Activated naive CD8-positive, alpha-beta T cell treated with anti-CD3 and anti-CD28 coated beads, Interleukin-2, amount 10 ng/mL, durations not matched to agents 7 days and 5 days (primary cell): ENCODE results near the gene NFE2L1. TPM values are rescaled to one million over a fixed set of nuclear protein-coding genes. Genes with fewer than 3 reads are reported as not detected.
"Not testable (repeated sequence)": the region's sequence is repeated elsewhere in the genome, so short reads cannot be mapped to it uniquely, and the experiment has no call there.

Experiments used
- ATAC-seq: fragments of 150-1000 bp; cut with Tn5 transposase; one replicate; pipeline ENCODE4 v1.10.0; 2021; ENCODE audit warnings: low read depth, moderate library complexity
- POLR2A ChIA-PET: fragments of 350-600 bp; sonication (Branson Sonifier 250); formaldehyde crosslinking; loops from one replicate; lab custom pipeline; 2021; ENCODE audit warnings: antibody characterized with exemption; lab: Charles Lee
- DNase-seq: peaks from one replicate; pipeline ENCODE4 v3.0.0; 2021
- H3K27ac Mint-ChIP-seq: one replicate; pipeline ENCODE4 v1.8.0; 2022; ENCODE audit warnings: mild to moderate bottlenecking, mixed read lengths
- H3K27me3 Mint-ChIP-seq: one replicate; pipeline ENCODE4 v1.8.0; 2022; ENCODE audit warnings: mild to moderate bottlenecking, moderate library complexity, mixed read lengths
- H3K36me3 Mint-ChIP-seq: one replicate; pipeline ENCODE4 v1.8.0; 2021; ENCODE audit warnings: mild to moderate bottlenecking, mixed read lengths
- H3K4me1 Mint-ChIP-seq: one replicate; pipeline ENCODE4 v1.8.0; 2021; ENCODE audit warnings: mixed read lengths
- H3K4me3 Mint-ChIP-seq: one replicate; pipeline ENCODE4 v1.8.0; 2022; ENCODE audit warnings: mild to moderate bottlenecking, moderate library complexity, mixed read lengths
- H3K9me3 Mint-ChIP-seq: one replicate; pipeline ENCODE4 v1.8.0; 2021; ENCODE audit warnings: mixed read lengths
- total RNA-seq, 2 experiments: library from RNA; stranded (reverse); gene quantifications; one replicate each; pipeline ENCODE4 v1.2.3, GENCODE V29; 2021

NFE2L1 gene
- 10 to 100 TPM; 62.2 to 63.1 TPM for total RNA-seq

GRCh38 chr17:48047741-48048383 lies at the start of gene NFE2L1:
TSS of gene NFE2L1 (plus strand) at chr17:48048359. CDS start at chr17:48051119, 2,760 bp downstream.
- DNase-seq (peak; percentile 95), ATAC-seq (peak; percentile 97)
- H3K36me3 Mint-ChIP-seq, result peaks cover 15% of the 10 kb centered on the region
- peak within 1 kb of the TSS; percentile 98 for H3K27ac Mint-ChIP-seq
- POLR2A ChIA-PET, result interaction anchor here (1.2 to 4.2 kb wide), 12 partner anchors 8 to 152 kb away, joined by 3 to 20 read pairs (median 8); partner anchors contain the start of genes CBX1, CDK5RAP3, COPZ2 and SNX11
- H3K4me1 Mint-ChIP-seq, result peaks cover 56% of the 10 kb centered on the region
- no peaks in the 10 kb centered on the region for H3K27me3 Mint-ChIP-seq
- H3K4me3 Mint-ChIP-seq, result peak within 1 kb of the TSS; percentile 99
- H3K9me3 Mint-ChIP-seq, result no peaks in the 10 kb centered on the region

- Mint-ChIP-seq H3K4me1 (peaks cover 14% of the 10 kb centered on the region), H3K36me3 (no peaks in the 10 kb centered on the region), H3K9me3 (no peaks in the 10 kb centered on the region), H3K27me3 (peaks cover 16% of the 10 kb centered on the region), H3K27ac (no peak overlapping the region), H3K4me3 (no peak overlapping the region)
- no peak for DNase-seq
- ATAC-seq, result peak; percentile 59
- POLR2A ChIA-PET, result no interaction called here
Observed at GRCh38 chr17:47999582-47999981, 48.6 kb upstream of the NFE2L1 start.

- no peaks in the 10 kb centered on the region for H3K36me3 Mint-ChIP-seq
- H3K4me1 Mint-ChIP-seq, result peaks cover 14% of the 10 kb centered on the region
- H3K9me3 Mint-ChIP-seq, result no peaks in the 10 kb centered on the region
- POLR2A ChIA-PET, result interaction anchor here (0.6 kb wide), 1 partner anchor 19 kb away, joined by 4 read pairs; no protein-coding TSS in a partner anchor
- peaks cover 29% of the 10 kb centered on the region for H3K27me3 Mint-ChIP-seq
- H3K4me3 Mint-ChIP-seq, result no peak overlapping the region
- DNase-seq, result no peak
- ATAC-seq, result no peak
- no peak overlapping the region for H3K27ac Mint-ChIP-seq
Observed at GRCh38 chr17:48001197-48001596, 47.0 kb upstream of the NFE2L1 start.

- Mint-ChIP-seq H3K4me1 (peaks cover 14% of the 10 kb centered on the region), H3K27me3 (peaks cover 30% of the 10 kb centered on the region)
- ATAC-seq, H3K4me3 Mint-ChIP-seq, DNase-seq, H3K9me3 Mint-ChIP-seq, H3K36me3 Mint-ChIP-seq, H3K27ac Mint-ChIP-seq: not testable (repeated sequence)
- POLR2A ChIA-PET, result interaction anchor here (0.6 kb wide), 1 partner anchor 19 kb away, joined by 4 read pairs; no protein-coding TSS in a partner anchor
Observed at GRCh38 chr17:48001657-48002056, 46.5 kb upstream of the NFE2L1 start.

GRCh38 chr17:48002266-48002915 lies 45.8 kb upstream of the NFE2L1 start:
- H3K36me3 Mint-ChIP-seq, result no peaks in the 10 kb centered on the region
- no peak overlapping the region for H3K4me3 Mint-ChIP-seq
- H3K27me3 Mint-ChIP-seq, result peaks cover 36% of the 10 kb centered on the region
- no peak overlapping the region for H3K27ac Mint-ChIP-seq
- no peak for ATAC-seq
- H3K9me3 Mint-ChIP-seq, result no peaks in the 10 kb centered on the region
- POLR2A ChIA-PET, result no interaction called here
- peaks cover 14% of the 10 kb centered on the region for H3K4me1 Mint-ChIP-seq
- DNase-seq, result no peak

GRCh38 chr17:48002916-48003416 lies 45.2 kb upstream of the NFE2L1 start:
- Mint-ChIP-seq H3K27ac (no peak overlapping the region), H3K4me1 (peaks cover 14% of the 10 kb centered on the region), H3K27me3 (peaks cover 41% of the 10 kb centered on the region), H3K36me3 (no peaks in the 10 kb centered on the region), H3K4me3 (no peak overlapping the region), H3K9me3 (no peaks in the 10 kb centered on the region)
- no peak for ATAC-seq
- POLR2A ChIA-PET, result no interaction called here
- no peak for DNase-seq

GRCh38 chr17:48003417-48004151 lies 44.6 kb upstream of the NFE2L1 start:
- DNase-seq, result no peak

GRCh38 chr17:48004983-48005382 lies 43.2 kb upstream of the NFE2L1 start:
- Mint-ChIP-seq H3K27ac (no peak overlapping the region), H3K4me3 (no peak overlapping the region), H3K27me3 (peaks cover 52% of the 10 kb centered on the region), H3K4me1 (peaks cover 11% of the 10 kb centered on the region), H3K36me3 (no peaks in the 10 kb centered on the region), H3K9me3 (no peaks in the 10 kb centered on the region)
- DNase-seq, result no peak
- no peak for ATAC-seq
- POLR2A ChIA-PET, result no interaction called here

More at GRCh38 chr17:48003417-48004151, 44.6 kb upstream of the NFE2L1 start:
- POLR2A ChIA-PET, result no interaction called here
- H3K27ac Mint-ChIP-seq, result peak overlapping the region; percentile 43
- no peak overlapping the region for H3K4me3 Mint-ChIP-seq
- no peaks in the 10 kb centered on the region for H3K9me3 Mint-ChIP-seq
- no peaks in the 10 kb centered on the region for H3K36me3 Mint-ChIP-seq
- ATAC-seq, result no peak
- peaks cover 14% of the 10 kb centered on the region for H3K4me1 Mint-ChIP-seq
- peaks cover 45% of the 10 kb centered on the region for H3K27me3 Mint-ChIP-seq

- no peaks in the 10 kb centered on the region for H3K36me3 Mint-ChIP-seq
- no peak overlapping the region for H3K27ac Mint-ChIP-seq
- H3K4me3 Mint-ChIP-seq, result no peak overlapping the region
- H3K9me3 Mint-ChIP-seq, result no peaks in the 10 kb centered on the region
- peaks cover 51% of the 10 kb centered on the region for H3K27me3 Mint-ChIP-seq
- peaks cover 18% of the 10 kb centered on the region for H3K4me1 Mint-ChIP-seq
- ATAC-seq (no peak), DNase-seq (no peak)
- POLR2A ChIA-PET, result interaction anchor here (0.8 kb wide), 1 partner anchor 10 kb away, joined by 3 read pairs; no protein-coding TSS in a partner anchor
Observed at GRCh38 chr17:48006936-48007709, 41.0 kb upstream of the NFE2L1 start.

GRCh38 chr17:48010193-48010592 lies 38.0 kb upstream of the NFE2L1 start:
- POLR2A ChIA-PET, result interaction anchor here (0.7 to 1.4 kb wide), 3 partner anchors 8 to 93 kb away, joined by 3 to 7 read pairs (median 4); partner anchors contain the start of gene CDK5RAP3
- no peaks in the 10 kb centered on the region for H3K9me3 Mint-ChIP-seq
- peaks cover 15% of the 10 kb centered on the region for H3K4me1 Mint-ChIP-seq
- no peak overlapping the region for H3K4me3 Mint-ChIP-seq
- ATAC-seq (no peak), DNase-seq (no peak)
- H3K27me3 Mint-ChIP-seq, result peaks cover 43% of the 10 kb centered on the region
- H3K27ac Mint-ChIP-seq, result no peak overlapping the region
- no peaks in the 10 kb centered on the region for H3K36me3 Mint-ChIP-seq

GRCh38 chr17:48011405-48012150 lies 36.6 kb upstream of the NFE2L1 start:
- peaks cover 31% of the 10 kb centered on the region for H3K27me3 Mint-ChIP-seq
- peak; percentile 80 for ATAC-seq
- H3K27ac Mint-ChIP-seq, result peak overlapping the region; percentile 75
- H3K36me3 Mint-ChIP-seq, result no peaks in the 10 kb centered on the region
- peaks cover 20% of the 10 kb centered on the region for H3K4me1 Mint-ChIP-seq
- DNase-seq, result peak; percentile 52
- H3K9me3 Mint-ChIP-seq, result no peaks in the 10 kb centered on the region
- POLR2A ChIA-PET, result interaction anchor here (0.6 to 1.7 kb wide), 8 partner anchors 26 to 500 kb away, joined by 3 to 8 read pairs (median 4); partner anchors contain the start of genes CDK5RAP3, LRRC46, MRPL10 and SP2
- peak overlapping the region; percentile 89 for H3K4me3 Mint-ChIP-seq

- H3K9me3 Mint-ChIP-seq, result no peaks in the 10 kb centered on the region
- peak overlapping the region; percentile 89 for H3K4me3 Mint-ChIP-seq
- POLR2A ChIA-PET, result interaction anchor here (0.6 to 1.7 kb wide), 6 partner anchors 34 to 499 kb away, joined by 3 to 8 read pairs (median 4); partner anchors contain the start of genes CDK5RAP3, LRRC46, MRPL10 and SP2
- H3K4me1 Mint-ChIP-seq, result peaks cover 22% of the 10 kb centered on the region
- peak; percentile 87 for DNase-seq
- H3K27me3 Mint-ChIP-seq, result peaks cover 28% of the 10 kb centered on the region
- peak overlapping the region; percentile 9 for H3K27ac Mint-ChIP-seq
- ATAC-seq, result peak; percentile 79
- no peaks in the 10 kb centered on the region for H3K36me3 Mint-ChIP-seq
Observed at GRCh38 chr17:48012151-48012520, 36.0 kb upstream of the NFE2L1 start.
